K562 (cell line): ENCODE data around the gene EPO. TPM values are rescaled to one million over a fixed set of nuclear protein-coding genes. Genes with fewer than 3 reads are reported as not detected.
A peak's percentile ranks its signal among the peaks of the same experiment; 100 is the strongest.

Source experiments
- ATAC-seq: fragments of 200-7000 bp; cut with Tn5 transposase; 3 replicates; pipeline ENCODE4 v1.9.1; 2020; ENCODE audit warnings: moderate library complexity
- BruUV-seq: library from RNA; stranded (reverse); fragments of 400-500 nt; replicated peaks from 2 replicates; lab custom pipeline; 2021; lab: Mats Ljungman, UMichigan
- CTCF ChIA-PET: fragments of 300-600 bp; formaldehyde crosslinking; extraction: SDS; loops from one replicate; lab custom pipeline; 2021; ENCODE audit warnings: low intra/inter-chr PET ratio; lab: Yijun Ruan, JAX
- POLR2A ChIA-PET: fragments of 300-600, 350-650 bp; sonication (Branson Sonifier 250); formaldehyde crosslinking; extraction: SDS; loops from one replicate; lab custom pipeline; 2021; ENCODE audit warnings: antibody characterized with exemption, inconsistent platforms; lab: Yijun Ruan, JAX
- DNase-seq, 4 experiments: peaks; one replicate each; pipeline versions ENCODE4 v3.0.0 to v3.0.0-alpha.2; 2011 to 2018; ENCODE audit warnings: low spot score in 3 of 4, mixed read lengths in 3 of 4; ENCODE audit errors: extremely low read depth in 1 of 4
- FAIRE-seq: peaks from 2 replicates; lab custom pipeline; 2011; peaks lifted over from hg19 to GRCh38; lab: Jason Lieb, UNC
- H2AFZ ChIP-seq: 2 replicates; pipeline ENCODE4 v1.6.0; 2011; ENCODE audit warnings: low read depth, low read length, control low read depth, inconsistent platforms
- H3K27ac ChIP-seq: fragments of 200-600 bp; 3 replicates; pipeline ENCODE4 v1.8.0; 2011; ENCODE audit warnings: low read depth, mild to moderate bottlenecking, control low read depth, inconsistent platforms, low read length, moderate library complexity, mixed read lengths; ENCODE audit errors: extremely low read depth
- H3K27me3 ChIP-seq, 2 experiments: fragments of 300-600 bp in 1 of 2; 2 replicates in 1 of 2; 3 replicates in 1 of 2; pipeline versions ENCODE4 v1.6.0 to v1.8.0; 2011; ENCODE audit warnings: inconsistent platforms in 2 of 2, low read length in 2 of 2, mild to moderate bottlenecking in 1 of 2, mixed read lengths in 1 of 2, moderate library complexity in 1 of 2; ENCODE audit not compliant: control insufficient read depth in 2 of 2, insufficient read depth in 2 of 2
- H3K36me3 ChIP-seq: fragments of 300-600 bp; 3 replicates; pipeline ENCODE4 v1.8.0; 2011; ENCODE audit warnings: mild to moderate bottlenecking, low read length, inconsistent platforms; ENCODE audit not compliant: control insufficient read depth, insufficient read depth
- H3K4me1 ChIP-seq, 2 experiments: fragments of 200-600 bp in 1 of 2; replicated peaks in 1 of 2; 2 replicates in 1 of 2; 3 replicates in 1 of 2; pipeline versions ENCODE4 v1.5.1 to v1.8.0; 2011; ENCODE audit warnings: inconsistent platforms in 2 of 2, low read length in 2 of 2, mild to moderate bottlenecking in 1 of 2, mixed read lengths in 1 of 2, moderate library complexity in 1 of 2; ENCODE audit not compliant: control insufficient read depth in 2 of 2, insufficient read depth in 2 of 2
- H3K4me2 ChIP-seq: 2 replicates; pipeline ENCODE4 v1.6.1; 2011; ENCODE audit warnings: low read length, control low read depth, inconsistent platforms, mixed read lengths; ENCODE audit not compliant: insufficient read depth
- H3K4me3 ChIP-seq: fragments of 200-600 bp; sonication (generic), shearing (Covaris generic); 2 replicates; pipeline ENCODE4 v1.5.1; 2016; ENCODE audit warnings: control low read depth, inconsistent platforms
- H3K79me2 ChIP-seq: fragments of 200-600 bp; 3 replicates; pipeline ENCODE4 v1.8.0; 2011; ENCODE audit warnings: low read length, inconsistent platforms; ENCODE audit not compliant: control insufficient read depth, insufficient read depth
- H3K9ac ChIP-seq, 2 experiments: 2 replicates each; pipeline versions ENCODE4 v1.6.0 to v1.6.1; 2011; ENCODE audit warnings: low read depth in 2 of 2, low read length in 2 of 2, control low read depth in 1 of 2, inconsistent platforms in 1 of 2, mild to moderate bottlenecking in 1 of 2, mixed read lengths in 1 of 2; ENCODE audit not compliant: insufficient read depth in 1 of 2
- H3K9me1 ChIP-seq: one replicate; pipeline ENCODE4 v1.6.0; 2011; ENCODE audit warnings: inconsistent platforms, mild to moderate bottlenecking, low read length, moderate library complexity; ENCODE audit not compliant: control insufficient read depth, insufficient read depth
- H3K9me3 ChIP-seq: replicated peaks from 2 replicates; pipeline ENCODE4 v1.5.1; 2011; ENCODE audit warnings: low read depth, low read length, inconsistent platforms; ENCODE audit not compliant: control insufficient read depth, insufficient read depth
- H4K20me1 ChIP-seq: replicated peaks from 2 replicates; pipeline ENCODE4 v1.6.1; 2011; ENCODE audit warnings: low read length, inconsistent platforms, mixed read lengths; ENCODE audit not compliant: control insufficient read depth, insufficient read depth
- CTBP1 ChIP-seq: fragments of 450-650 bp; IDR thresholded peaks from 2 replicates; pipeline ENCODE4 v1.6.1; 2016; ENCODE audit warnings: borderline replicate concordance
- EGR1 ChIP-seq: fragments of 450-650 bp; conservative IDR thresholded peaks from 2 replicates; pipeline ENCODE4 v1.6.1; 2017; ENCODE audit warnings: mild to moderate bottlenecking
- GABPB1 ChIP-seq: sonication (generic); formaldehyde crosslinking; IDR thresholded peaks from 2 replicates; pipeline ENCODE4 v1.8.0; 2022; ENCODE audit warnings: mild to moderate bottlenecking, missing genetic modification reagents
- GTF3C2 ChIP-seq: IDR thresholded peaks from 3 replicates; pipeline ENCODE4 v1.6.1; 2011; ENCODE audit warnings: borderline replicate concordance, mild to moderate bottlenecking, moderate library complexity; ENCODE audit not compliant: insufficient read length; ENCODE audit errors: extremely low read depth
- MIER1 ChIP-seq: fragments of 450-650 bp; IDR thresholded peaks from 2 replicates; pipeline ENCODE4 v1.6.1; 2016; ENCODE audit warnings: antibody characterized with exemption, mild to moderate bottlenecking, low read depth
- NCOR1 ChIP-seq: fragments of 450-650 bp; IDR thresholded peaks from 2 replicates; pipeline ENCODE4 v1.6.1; 2016; ENCODE audit warnings: mild to moderate bottlenecking, moderate library complexity
- PHF8 ChIP-seq: fragments of 200-600 bp; sonication (generic); IDR thresholded peaks from 2 replicates; pipeline ENCODE4 v1.6.1; 2012; ENCODE audit warnings: mixed run types, mild to moderate bottlenecking, inconsistent platforms, low read length, moderate library complexity, borderline replicate concordance
- SRSF7 ChIP-seq: fragments of 200-400 bp; formaldehyde crosslinking; optimal IDR thresholded peaks from 2 replicates; pipeline ENCODE3; 2017; ENCODE audit warnings: mild to moderate bottlenecking, low read depth, low read length
- STAT5A ChIP-seq: IDR thresholded peaks from 2 replicates; pipeline ENCODE4 v1.6.1; 2012; ENCODE audit warnings: low read length, inconsistent platforms, borderline replicate concordance
- ZBTB9 ChIP-seq: fragments of 450-650 bp; formaldehyde crosslinking; IDR thresholded peaks from 2 replicates; pipeline ENCODE4 v1.4.0; 2020; ENCODE audit warnings: mild to moderate bottlenecking, moderate library complexity
- ZNF274 ChIP-seq: IDR thresholded peaks from 2 replicates; pipeline ENCODE4 v1.6.1; 2011; ENCODE audit warnings: low read depth, mild to moderate bottlenecking, low read length, moderate library complexity, borderline replicate concordance
- ZNF324 ChIP-seq: fragments of 250-450 bp; sonication (Bioruptor Pico); IDR thresholded peaks from 2 replicates; pipeline ENCODE4 v1.4.0; 2020; ENCODE audit warnings: mild to moderate bottlenecking
- ZNF518B ChIP-seq: fragments of 250-450 bp; sonication (Bioruptor Pico); IDR thresholded peaks from 2 replicates; pipeline ENCODE4 v1.5.0; 2021; ENCODE audit warnings: mild to moderate bottlenecking, moderate library complexity
- WGBS: fragments of 100-300 bp; shearing (Covaris generic); methylation state at CpG from one replicate; pipeline ENCODE4 v1.1.6; 2016; ENCODE audit warnings: low coverage, mixed read lengths; ENCODE audit not compliant: insufficient coverage; ENCODE audit errors: missing lambda C conversion rate; 5-methylcytosine and 5-hydroxymethylcytosine counted together
- in situ Hi-C: fragments of 300-500 bp; cut with MboI; formaldehyde crosslinking; loops from 4 replicates; pipeline ENCODE4 v1.15.0; 2018; ENCODE audit warnings: inconsistent platforms, mixed read lengths
- intact Hi-C: fragments of 100-400 bp; cut with micrococcal nuclease; formaldehyde crosslinking; loops from 2 replicates; pipeline ENCODE4 v1.14.2; 2022
- polyA plus RNA-seq, 8 experiments: library from polyadenylated mRNA; depleted of rRNA in 4 of 8; stranded (reverse) in 5 of 8; unstranded in 3 of 8; fragments of >200 nt; fragmentation: Nextera tagmentation in 2 of 8; fragmentation: Illumina TruSeq in 1 of 8; extraction: Ambion mirVana in 2 of 8; extraction: Trizol in 1 of 8; gene quantifications; 2 replicates each; pipeline versions ENCODE4 v1.2.1 to v1.2.3, GENCODE V29; 2011 to 2014; ENCODE audit warnings: inconsistent platforms in 1 of 8, missing spikeins in 1 of 8
- total RNA-seq, 7 experiments: library from RNA; depleted of rRNA in 6 of 7; stranded (reverse); fragments of >200 nt in 6 of 7; fragmentation: Illumina TruSeq in 2 of 7; extraction: Trizol in 2 of 7; gene quantifications; 2 replicates each; pipeline versions ENCODE4 v1.2.1 to v1.2.3, GENCODE V29; 2011 to 2021; ENCODE audit warnings: low replicate concordance in 1 of 7

Gene EPO
- total and polyA plus RNA-seq, 9 of the 15 experiments (the other 6 are each of a cell fraction or from before 2014, with no cell fraction given) = 0.06 to 0.41 (median 0.07) TPM; not detected in 6

GRCh38 chr7:100673302-100673941, 46.8 kb upstream of the EPO start, which contains the start of gene GNB2:
GNB2 (plus strand) TSS chr7:100673740; CDS start chr7:100676266, 2,526 bp downstream.
- Histone ChIP-seq H4K20me1 (peaks cover 10% of the 10 kb centered on the region; the same call in 1 of the 2 replicates), H3K36me3 (peaks cover 22% of the 10 kb centered on the region; the same call in 2 of the 3 replicates), H2AFZ (peak within 1 kb of the TSS; percentile 100), H3K9ac (peak within 1 kb of the TSS; percentile 93 to 98), H3K4me3 (peak within 1 kb of the TSS; percentile 99), H3K4me2 (peak within 1 kb of the TSS; percentile 97), H3K9me1 (no peaks in the 10 kb centered on the region), H3K79me2 (peaks cover 44% of the 10 kb centered on the region), H3K9me3 (no peaks in the 10 kb centered on the region), H3K4me1 (peaks cover 0 to 54% of the 10 kb centered on the region in 2 experiments; a peak in 4 of 5 replicates), H3K27me3 (no peaks in the 10 kb centered on the region), H3K27ac (peak within 1 kb of the TSS; percentile 98)
- CTCF ChIA-PET = interaction anchor here (0.7 kb wide), 1 partner anchor 69 kb away, joined by 3 read pairs; no protein-coding TSS in a partner anchor
- in situ Hi-C loops = no loop called here
- POLR2A ChIA-PET = interaction anchor here (0.5 to 1.2 kb wide), 9 partner anchors 9 to 832 kb away, joined by 3 to 7 read pairs (median 3); partner anchors contain the start of genes FBXO24 and POP7
- BruUV-seq = no TSS peak
- DNase-seq (peak; percentile 99 to 100 (median 99)), FAIRE-seq (peak; percentile 100), ATAC-seq (peak; percentile 81)
- intact Hi-C loops = loop anchor here (1.0 to 5.0 kb wide), 4 partner anchors 32 to 69 kb away; partner anchors contain the start of genes MOSPD3 and TFR2
- WGBS = 1% methylated on average over 36 of the region's 65 CpGs
- TF ChIP-seq CTBP1 (peak; percentile 96), STAT5A (peak; percentile 49; the same call in 1 of the 2 replicates), ZNF274 (no peak), NCOR1 (no peak; the same call in 1 of the 2 replicates), PHF8 (peak; percentile 13; the same call in 1 of the 2 replicates), GABPB1 (peak; percentile 80; the same call in 1 of the 2 replicates), ZBTB9 (CRISPR knock-in tag) (peak; percentile 55; the same call in 1 of the 2 replicates), MIER1 (no peak; the same call in 1 of the 2 replicates), SRSF7 (no peak), GTF3C2 (no peak), ZNF324 (no peak), ZNF518B (CRISPR knock-in tag) (no peak), EGR1 (peak; percentile 68)
